A549 (cell line): ENCODE data around the gene MYCN.

Experiments used
- BHLHE40 ChIP-seq: IDR thresholded peaks from 2 replicates; pipeline ENCODE4 v1.6.1; 2012; ENCODE audit warnings: low read depth, low read length, inconsistent platforms
- CBX8 ChIP-seq: fragments of 200-600 bp; sonication (generic); IDR thresholded peaks from 2 replicates; pipeline ENCODE4 v1.6.1; 2016
- CHD2 ChIP-seq: fragments of 150-350 bp; IDR thresholded peaks from 2 replicates; pipeline ENCODE4 v1.6.1; 2014; ENCODE audit warnings: low read length; ENCODE audit not compliant: partially characterized antibody
- EP300 ChIP-seq, 2 experiments: fragments of >200 bp; sonication (Bioruptor Twin); formaldehyde crosslinking; IDR thresholded peaks; 2 replicates in 1 of 2; 3 replicates in 1 of 2; pipeline ENCODE4 v1.6.1; 2016 to 2017
- HOXA7 ChIP-seq: fragments of 250-450 bp; sonication (Bioruptor Pico); IDR thresholded peaks from 2 replicates; pipeline ENCODE4 v1.5.0; 2020; ENCODE audit warnings: mild to moderate bottlenecking, moderate library complexity
- JUNB ChIP-seq: fragments of >200 bp; sonication (Bioruptor Twin); formaldehyde crosslinking; IDR thresholded peaks from 2 replicates; pipeline ENCODE4 v1.6.1; 2016
- KDM1A ChIP-seq: fragments of 200-600 bp; sonication (generic); IDR thresholded peaks from 2 replicates; pipeline ENCODE4 v1.6.1; 2016; ENCODE audit warnings: low read depth, mild to moderate bottlenecking
- TF ChIP-seq, protein P1 (sequence below): fragments of 450-650 bp; IDR thresholded peaks from 2 replicates; pipeline ENCODE4 v1.6.1; 2014; ENCODE audit warnings: antibody characterized with exemption

DNA sequence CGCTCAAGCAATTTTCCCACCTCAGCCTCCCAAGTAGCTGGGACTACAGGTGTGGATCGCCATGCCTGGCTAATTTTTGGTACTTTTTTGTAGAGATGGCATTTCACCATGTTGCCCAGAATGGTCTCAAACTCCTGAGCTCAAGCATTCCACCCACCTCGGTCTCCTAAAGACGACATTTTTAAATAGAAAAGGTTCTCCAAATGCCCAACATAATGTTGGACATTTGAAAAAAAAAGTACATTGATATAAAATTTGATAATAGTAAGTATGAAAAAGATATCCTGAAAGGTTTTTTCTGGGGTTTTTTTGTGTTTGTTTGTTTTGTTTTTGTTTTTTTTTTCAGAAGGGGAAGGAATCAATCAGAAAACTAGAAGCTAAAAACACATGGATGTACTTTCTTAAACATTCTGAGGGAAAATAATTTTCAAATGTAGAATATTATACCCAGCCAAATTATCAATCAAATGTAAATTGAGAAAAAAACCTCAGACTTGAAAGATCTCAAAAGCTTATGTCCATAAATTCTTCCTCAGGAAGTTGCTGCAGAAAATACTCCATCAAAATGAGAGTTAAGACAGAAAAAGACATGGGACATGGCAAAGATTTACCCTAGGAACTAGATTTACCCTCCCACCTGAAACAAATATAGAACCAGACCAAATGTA is 42.8 kb upstream of the MYCN start:
- TF ChIP-seq BHLHE40: no peak
- no peak for TF ChIP-seq HOXA7
- TF ChIP-seq KDM1A: no peak
- TF ChIP-seq CBX8: no peak
- TF ChIP-seq, protein P1, sequence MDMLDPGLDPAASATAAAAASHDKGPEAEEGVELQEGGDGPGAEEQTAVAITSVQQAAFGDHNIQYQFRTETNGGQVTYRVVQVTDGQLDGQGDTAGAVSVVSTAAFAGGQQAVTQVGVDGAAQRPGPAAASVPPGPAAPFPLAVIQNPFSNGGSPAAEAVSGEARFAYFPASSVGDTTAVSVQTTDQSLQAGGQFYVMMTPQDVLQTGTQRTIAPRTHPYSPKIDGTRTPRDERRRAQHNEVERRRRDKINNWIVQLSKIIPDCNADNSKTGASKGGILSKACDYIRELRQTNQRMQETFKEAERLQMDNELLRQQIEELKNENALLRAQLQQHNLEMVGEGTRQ: no peak
- TF ChIP-seq JUNB: no peak
- no peak for TF ChIP-seq CHD2
- no peak for TF ChIP-seq EP300 (IDR thresholded peaks at IDR 0.05)
